Measurements from ENCODE around the gene CNTFR. TPM values are rescaled to one million over a fixed set of nuclear protein-coding genes. Genes with fewer than 3 reads are reported as not detected.
A peak's percentile ranks its signal among the peaks of the same experiment; 100 is the strongest.

CNTFR gene
- total RNA-seq, 4 donors from 2014 or later = 0.29 to 4.6 (median 0.40) TPM; not detected in 1

GRCh38 chr9:34502891-34503290 lies 86.6 kb downstream of the CNTFR start:
- DNase-seq = no peak
- H3K4me3 ChIP-seq = no peak overlapping the region
- no peaks in the 10 kb centered on the region for H3K9me3 ChIP-seq
- H3K27ac ChIP-seq = no peak overlapping the region
- intact Hi-C loops (cut with DNase I) = loop anchor here (5.0 to 10.0 kb wide), 3 partner anchors 61 to 101 kb away; partner anchors contain the start of gene CNTFR
- H3K27me3 ChIP-seq = no peaks in the 10 kb centered on the region
- peaks cover 0 to 18% (median 10%) of the 10 kb centered on the region in 3 donors for H3K4me1 ChIP-seq
- no peaks in the 10 kb centered on the region for H3K36me3 ChIP-seq
- WGBS, 2 donors = 40 to 56% methylated on average over 1 to 6 of the region's 6 CpGs
- TF ChIP-seq POLR2A (IDR thresholded peaks at IDR 0.05) (no peak), CTCF (IDR thresholded peaks at IDR 0.05) (no peak)

GRCh38 chr9:34502471-34502870 lies 87.1 kb downstream of the CNTFR start:
- no peak for DNase-seq
- 41 to 65% methylated on average over 5 to 6 of the region's 10 CpGs for WGBS, 2 donors
- H3K27ac ChIP-seq = no peak overlapping the region
- no peaks in the 10 kb centered on the region for H3K27me3 ChIP-seq
- H3K4me3 ChIP-seq = no peak overlapping the region
- peaks cover 0 to 18% (median 10%) of the 10 kb centered on the region in 3 donors for H3K4me1 ChIP-seq
- intact Hi-C loops (cut with DNase I) = loop anchor here (5.0 to 10.0 kb wide), 3 partner anchors 60 to 100 kb away; partner anchors contain the start of gene CNTFR
- no peaks in the 10 kb centered on the region for H3K9me3 ChIP-seq
- H3K36me3 ChIP-seq = no peaks in the 10 kb centered on the region
- TF ChIP-seq CTCF (IDR thresholded peaks at IDR 0.05) (no peak), POLR2A (IDR thresholded peaks at IDR 0.05) (no peak)

GRCh38 chr9:34501889-34502425 lies 87.6 kb downstream of the CNTFR start:
- DNase-seq = no peak
- TF ChIP-seq CTCF (IDR thresholded peaks at IDR 0.05) (peak in 2 of 6 experiments; percentile 4 to 12), POLR2A (IDR thresholded peaks at IDR 0.05) (no peak)
- no peaks in the 10 kb centered on the region for H3K9me3 ChIP-seq
- no peaks in the 10 kb centered on the region for H3K27me3 ChIP-seq
- H3K4me1 ChIP-seq = peaks cover 0 to 18% (median 10%) of the 10 kb centered on the region in 3 donors
- WGBS, 2 donors = 18% methylated on average over 4 of the region's 5 CpGs; no CpG with 5 or more reads in 1 of the 2 donors
- intact Hi-C loops (cut with DNase I) = loop anchor here (5.0 to 10.0 kb wide), 3 partner anchors 60 to 100 kb away; partner anchors contain the start of gene CNTFR
- no peak overlapping the region for H3K27ac ChIP-seq
- no peaks in the 10 kb centered on the region for H3K36me3 ChIP-seq
- no peak overlapping the region for H3K4me3 ChIP-seq

Other genes with a start within 250 kb of the CNTFR start
- gene MYORG, start 212.8 kb downstream of the CNTFR start, total RNA-seq = 1 to 10 TPM; 5.3 to 8.8 (median 5.4) TPM
- 1 to 10 TPM; 4.0 to 7.6 (median 5.2) TPM for gene FAM219A, start 131.2 kb downstream of the CNTFR start, total RNA-seq
- not detected for gene DNAI1, start 130.9 kb downstream of the CNTFR start, total RNA-seq
- under 1 TPM in 1 of 4 donors, not detected in 3; 0.38 TPM for gene ENHO, start 66.7 kb downstream of the CNTFR start, total RNA-seq
- 10 to 100 TPM; 25.1 to 37.4 (median 28.0) TPM for gene RPP25L, start 22.4 kb upstream of the CNTFR start, total RNA-seq
- 100 to 1,000 TPM in 2 of 4 donors, 10 to 100 TPM in 2; 67.1 to 136 (median 103) TPM for gene DCTN3, start 30.8 kb upstream of the CNTFR start, total RNA-seq
- gene ARID3C, start 39.3 kb upstream of the CNTFR start, total RNA-seq = not detected
- 100 to 1,000 TPM in 1 of 4 donors, 10 to 100 TPM in 3; 77.4 to 112 (median 88.7) TPM for gene SIGMAR1, start 48.1 kb upstream of the CNTFR start, total RNA-seq
- gene GALT, start 57.0 kb upstream of the CNTFR start, total RNA-seq = 10 to 100 TPM; 10.3 to 28.4 (median 14.1) TPM
- 10 to 100 TPM in 2 of 4 donors, 1 to 10 TPM in 2; 2.5 to 18.7 (median 9.3) TPM for gene IL11RA, start 62.5 kb upstream of the CNTFR start, total RNA-seq
- not detected for gene CCL27, start 72.9 kb upstream of the CNTFR start, total RNA-seq
- 1 to 10 TPM in 2 of 4 donors, under 1 TPM in 1, not detected in 1; 0.57 to 1.7 (median 1.2) TPM for gene CCL19, start 101.6 kb upstream of the CNTFR start, total RNA-seq
- gene CCL21, start 120.4 kb upstream of the CNTFR start, total RNA-seq = 100 to 1,000 TPM in 1 of 4 donors, 10 to 100 TPM in 2, 1 to 10 TPM in 1; 3.7 to 181 (median 26.9) TPM